CD4-positive, alpha-beta T cell (primary cell): ENCODE data around the gene SGTA. TPM values are rescaled to one million over a fixed set of nuclear protein-coding genes. Genes with fewer than 3 reads are reported as not detected.

ENCODE experiments used
- ATAC-seq: fragments of 200-7000 bp; cut with Tn5 transposase; one replicate; pipeline ENCODE4 v1.10.0; 2022; ENCODE audit warnings: mild to moderate bottlenecking; ENCODE audit not compliant: poor library complexity
- CTCF ChIA-PET: fragments of 350-600 bp; sonication (Branson Sonifier 250); formaldehyde crosslinking; loops from one replicate; lab custom pipeline; 2021; ENCODE audit warnings: antibody characterized with exemption, inconsistent platforms; lab: Charles Lee
- POLR2A ChIA-PET: fragments of 350-600 bp; sonication (Branson Sonifier 250); formaldehyde crosslinking; loops from one replicate; lab custom pipeline; 2021; ENCODE audit warnings: antibody characterized with exemption, inconsistent platforms; lab: Charles Lee
- DNase-seq, 14 experiments: peaks; one replicate each; pipeline ENCODE4 v3.0.0-alpha.2; 2013 to 2020; ENCODE audit warnings: mixed read lengths in 2 of 14
- H3K27ac ChIP-seq, 2 donors: one replicate each; pipeline versions ENCODE4 v1.5.1 to v1.7.0; 2013; ENCODE audit warnings: low read length in 2 of 2, low read depth in 1 of 2, mild to moderate bottlenecking in 1 of 2
- H3K27me3 ChIP-seq, 2 experiments: 1 replicate in 1 of 2; 2 replicates in 1 of 2; pipeline versions ENCODE4 v1.6.1 to v1.7.0; 2013; ENCODE audit warnings: low read length in 2 of 2, control low read depth in 1 of 2, mild to moderate bottlenecking in 1 of 2, moderate library complexity in 1 of 2; ENCODE audit not compliant: insufficient read depth in 2 of 2, control insufficient read depth in 1 of 2
- H3K36me3 ChIP-seq: one replicate; pipeline ENCODE4 v1.6.1; 2013; ENCODE audit warnings: low read length, control low read depth; ENCODE audit not compliant: insufficient read depth
- H3K4me1 ChIP-seq: one replicate; pipeline ENCODE4 v1.6.1; 2013; ENCODE audit warnings: low read length, control low read depth; ENCODE audit not compliant: insufficient read depth
- H3K4me3 ChIP-seq: one replicate; pipeline ENCODE4 v1.5.1; 2013; ENCODE audit warnings: mild to moderate bottlenecking, low read length, moderate library complexity
- H3K9me3 ChIP-seq, 2 experiments: 1 replicate in 1 of 2; 2 replicates in 1 of 2; pipeline versions ENCODE4 v1.6.1 to v1.7.0; 2013; ENCODE audit warnings: low read length in 2 of 2, mild to moderate bottlenecking in 2 of 2, control low read depth in 1 of 2, moderate library complexity in 1 of 2; ENCODE audit not compliant: control insufficient read depth in 1 of 2, insufficient read depth in 1 of 2
- H3K27ac Mint-ChIP-seq: one replicate; pipeline ENCODE4 v1.8.0; 2020; ENCODE audit warnings: mixed read lengths
- H3K27me3 Mint-ChIP-seq: one replicate; pipeline ENCODE4 v1.8.0; 2021; ENCODE audit warnings: mixed read lengths
- H3K36me3 Mint-ChIP-seq: one replicate; pipeline ENCODE4 v1.8.0; 2021; ENCODE audit warnings: low read depth, mixed read lengths
- H3K4me1 Mint-ChIP-seq: one replicate; pipeline ENCODE4 v1.8.0; 2021; ENCODE audit warnings: low read depth, mixed read lengths
- H3K4me3 Mint-ChIP-seq: one replicate; pipeline ENCODE4 v1.8.0; 2020; ENCODE audit warnings: mild to moderate bottlenecking, mixed read lengths
- H3K9me3 Mint-ChIP-seq: one replicate; pipeline ENCODE4 v1.8.0; 2020; ENCODE audit warnings: mixed read lengths
- intact Hi-C, 2 experiments: fragments of 100-400 bp; cut with DNase I in 1 of 2; cut with micrococcal nuclease in 1 of 2; formaldehyde crosslinking; loops; one replicate each; pipeline versions ENCODE4 v1.15.1 to v1.9.0; 2023 to 2025; cut with DNase I, micrococcal nuclease
- total RNA-seq, 174 experiments: library from RNA in 2 of 174; stranded (reverse) in 2 of 174; gene quantifications; one replicate each; pipeline ENCODE4 v1.2.3 and lab custom pipeline; 2021 to 2026
- TF ChIP-seq, protein P1 (sequence below): fragments of 200-600 bp; IDR thresholded peaks from one replicate; pipeline ENCODE4 v1.8.0; 2022; ENCODE audit warnings: antibody characterized with exemption, mild to moderate bottlenecking

The SGTA gene
- total RNA-seq, 2 experiments from 2014 or later, result 28.3 to 29.7 TPM

DNA sequence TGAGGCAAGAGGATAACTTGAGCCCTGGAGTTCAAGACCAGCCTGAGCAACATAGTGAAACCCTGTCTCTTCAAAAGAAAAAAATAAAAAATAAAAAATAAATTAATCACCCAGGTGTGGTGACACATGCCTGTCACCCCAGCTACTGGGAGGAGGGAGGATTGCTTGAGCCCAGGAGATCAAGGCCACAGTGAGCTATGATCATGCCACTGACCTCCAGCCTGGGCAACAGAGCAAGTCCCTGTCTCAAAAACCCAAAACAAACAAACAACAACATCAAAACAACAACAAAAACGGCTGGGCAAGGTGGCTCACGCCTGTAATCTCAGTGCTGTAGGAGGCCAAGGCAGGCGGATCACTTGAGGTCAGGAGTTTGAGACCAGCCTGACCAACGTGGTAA is 39.0 kb downstream of the SGTA start:
- H3K27me3 ChIP-seq, result peaks cover 4 to 5% of the 10 kb centered on the region in 2 experiments
- no peak overlapping the region for H3K27ac ChIP-seq
- H3K4me1 ChIP-seq, result peaks cover 14% of the 10 kb centered on the region
- no peak overlapping the region for H3K4me3 ChIP-seq
- H3K4me3 Mint-ChIP-seq, result no peak overlapping the region
- H3K27me3 Mint-ChIP-seq, result peaks cover 25% of the 10 kb centered on the region
- H3K9me3 Mint-ChIP-seq, result no peaks in the 10 kb centered on the region
- H3K4me1 Mint-ChIP-seq, result peaks cover 10% of the 10 kb centered on the region
- ATAC-seq (no peak), DNase-seq (no peak)
- H3K36me3 Mint-ChIP-seq, result no peaks in the 10 kb centered on the region
- intact Hi-C loops, result loop anchor here in 1 of 2 experiments (5.0 kb wide), 2 partner anchors 203 to 287 kb away; partner anchors contain the start of gene LMNB2
- CTCF ChIA-PET, result no interaction called here
- H3K27ac Mint-ChIP-seq, result no peak overlapping the region
- TF ChIP-seq, protein P1, sequence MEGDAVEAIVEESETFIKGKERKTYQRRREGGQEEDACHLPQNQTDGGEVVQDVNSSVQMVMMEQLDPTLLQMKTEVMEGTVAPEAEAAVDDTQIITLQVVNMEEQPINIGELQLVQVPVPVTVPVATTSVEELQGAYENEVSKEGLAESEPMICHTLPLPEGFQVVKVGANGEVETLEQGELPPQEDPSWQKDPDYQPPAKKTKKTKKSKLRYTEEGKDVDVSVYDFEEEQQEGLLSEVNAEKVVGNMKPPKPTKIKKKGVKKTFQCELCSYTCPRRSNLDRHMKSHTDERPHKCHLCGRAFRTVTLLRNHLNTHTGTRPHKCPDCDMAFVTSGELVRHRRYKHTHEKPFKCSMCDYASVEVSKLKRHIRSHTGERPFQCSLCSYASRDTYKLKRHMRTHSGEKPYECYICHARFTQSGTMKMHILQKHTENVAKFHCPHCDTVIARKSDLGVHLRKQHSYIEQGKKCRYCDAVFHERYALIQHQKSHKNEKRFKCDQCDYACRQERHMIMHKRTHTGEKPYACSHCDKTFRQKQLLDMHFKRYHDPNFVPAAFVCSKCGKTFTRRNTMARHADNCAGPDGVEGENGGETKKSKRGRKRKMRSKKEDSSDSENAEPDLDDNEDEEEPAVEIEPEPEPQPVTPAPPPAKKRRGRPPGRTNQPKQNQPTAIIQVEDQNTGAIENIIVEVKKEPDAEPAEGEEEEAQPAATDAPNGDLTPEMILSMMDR, result no peak
- no peaks in the 10 kb centered on the region for H3K9me3 ChIP-seq
- POLR2A ChIA-PET, result interaction anchor here (0.6 kb wide), 1 partner anchor 218 kb away, joined by 3 read pairs; no protein-coding TSS in a partner anchor
- H3K36me3 ChIP-seq, result no peaks in the 10 kb centered on the region

- Histone ChIP-seq H3K4me3 (no peak overlapping the region), H3K36me3 (no peaks in the 10 kb centered on the region), H3K9me3 (no peaks in the 10 kb centered on the region), H3K27ac (no peak overlapping the region), H3K27me3 (peaks cover 4 to 5% of the 10 kb centered on the region in 2 experiments), H3K4me1 (peaks cover 18% of the 10 kb centered on the region)
- Mint-ChIP-seq H3K4me1 (peaks cover 17% of the 10 kb centered on the region), H3K27me3 (peaks cover 25% of the 10 kb centered on the region), H3K9me3 (no peaks in the 10 kb centered on the region), H3K36me3 (peaks cover 5% of the 10 kb centered on the region), H3K4me3 (no peak overlapping the region), H3K27ac (no peak overlapping the region)
- intact Hi-C loops, result loop anchor here in 1 of 2 experiments (5.0 kb wide), 2 partner anchors 204 to 286 kb away; partner anchors contain the start of gene LMNB2
- no peak for DNase-seq
- ATAC-seq, result no peak
- TF ChIP-seq, protein P1, result no peak
- CTCF ChIA-PET, result no interaction called here
- POLR2A ChIA-PET, result no interaction called here
Observed at GRCh38 chr19:2743099-2743498, 40.0 kb downstream of the SGTA start.

DNA sequence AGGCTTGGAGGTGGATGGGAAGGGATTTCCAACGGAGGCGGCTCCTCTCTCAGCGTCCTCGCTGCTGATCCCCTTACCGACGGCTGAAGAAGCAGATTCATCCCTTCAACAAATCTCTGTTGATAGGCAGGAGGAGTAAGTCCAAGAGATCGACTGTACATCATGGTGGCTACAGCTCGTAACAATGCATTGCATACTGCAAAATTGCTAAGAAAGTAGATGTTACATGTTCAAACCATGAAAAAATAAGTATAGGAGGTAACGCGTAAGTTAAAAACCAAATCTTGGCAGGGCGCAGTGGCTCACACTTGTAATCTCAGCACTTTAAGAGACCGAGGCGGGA is 42.8 kb downstream of the SGTA start:
- H3K4me1 ChIP-seq, result peaks cover 19% of the 10 kb centered on the region
- Mint-ChIP-seq H3K36me3 (peaks cover 27% of the 10 kb centered on the region), H3K4me1 (peaks cover 17% of the 10 kb centered on the region), H3K27ac (peak overlapping the region; percentile 15), H3K9me3 (no peaks in the 10 kb centered on the region), H3K27me3 (peaks cover 21% of the 10 kb centered on the region), H3K4me3 (peak overlapping the region; percentile 89)
- H3K27ac ChIP-seq, result no peak overlapping the region
- TF ChIP-seq, protein P1, result no peak
- CTCF ChIA-PET, result interaction anchor here (0.7 kb wide), 1 partner anchor 92 kb away, joined by 4 read pairs; no protein-coding TSS in a partner anchor
- H3K9me3 ChIP-seq, result peaks cover 0 to 5% of the 10 kb centered on the region in 2 experiments
- intact Hi-C loops, result loop anchor here (1.0 to 5.0 kb wide), 6 partner anchors 37 to 313 kb away; partner anchors contain the start of genes SGTA (in 2 of the 2), GNG7 (in 1 of the 2), LMNB2 (in 1 of the 2) and TIMM13 (in 1 of the 2)
- no peak overlapping the region for H3K4me3 ChIP-seq
- POLR2A ChIA-PET, result no interaction called here
- no peak for ATAC-seq
- H3K27me3 ChIP-seq, result peaks cover 4 to 5% of the 10 kb centered on the region in 2 experiments
- no peak for DNase-seq
- peaks cover 19% of the 10 kb centered on the region for H3K36me3 ChIP-seq
